ENCODE measurements around the gene GPC6.

DNA sequence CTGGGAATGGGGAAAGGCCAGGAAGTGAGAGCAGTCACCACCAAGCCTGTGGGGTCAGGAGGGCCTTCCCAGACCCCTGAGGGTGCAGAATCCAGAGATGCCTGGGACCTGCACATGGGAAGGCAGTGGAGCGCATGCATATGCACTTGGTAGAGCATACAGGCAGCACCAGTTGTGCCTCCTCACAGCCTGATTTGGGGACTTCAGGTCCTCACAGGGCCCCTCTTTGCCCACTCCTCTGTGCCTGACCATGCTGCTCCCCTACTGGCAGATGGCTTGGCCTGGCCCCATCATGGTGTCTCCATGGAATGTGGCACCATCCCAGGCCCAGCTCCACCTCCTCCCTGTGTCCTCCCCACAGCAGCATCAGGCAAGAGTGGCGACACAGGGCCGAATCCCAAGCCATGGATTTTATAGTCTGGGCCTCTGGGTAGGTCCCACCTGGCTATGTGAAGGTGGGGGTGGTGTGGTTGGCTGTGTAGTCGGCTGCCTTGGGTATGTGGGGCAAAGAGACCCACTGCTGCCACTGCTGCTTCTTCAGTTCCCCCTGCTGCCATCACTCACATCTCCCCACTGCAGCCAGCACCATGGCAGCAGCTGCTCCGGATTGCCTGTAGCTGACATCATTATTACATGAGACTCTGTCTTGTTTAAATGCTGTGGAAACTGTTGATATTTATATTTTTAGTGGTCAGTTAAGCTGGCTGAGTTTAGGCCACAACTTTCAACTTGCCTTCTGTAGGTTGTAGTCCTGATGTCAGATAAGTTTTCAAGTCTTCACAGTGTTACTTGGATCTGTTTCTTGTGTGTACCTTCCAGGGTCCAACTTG, 247.0 kb downstream of the GPC6 start:
- TF ChIP-seq, protein P1, sequence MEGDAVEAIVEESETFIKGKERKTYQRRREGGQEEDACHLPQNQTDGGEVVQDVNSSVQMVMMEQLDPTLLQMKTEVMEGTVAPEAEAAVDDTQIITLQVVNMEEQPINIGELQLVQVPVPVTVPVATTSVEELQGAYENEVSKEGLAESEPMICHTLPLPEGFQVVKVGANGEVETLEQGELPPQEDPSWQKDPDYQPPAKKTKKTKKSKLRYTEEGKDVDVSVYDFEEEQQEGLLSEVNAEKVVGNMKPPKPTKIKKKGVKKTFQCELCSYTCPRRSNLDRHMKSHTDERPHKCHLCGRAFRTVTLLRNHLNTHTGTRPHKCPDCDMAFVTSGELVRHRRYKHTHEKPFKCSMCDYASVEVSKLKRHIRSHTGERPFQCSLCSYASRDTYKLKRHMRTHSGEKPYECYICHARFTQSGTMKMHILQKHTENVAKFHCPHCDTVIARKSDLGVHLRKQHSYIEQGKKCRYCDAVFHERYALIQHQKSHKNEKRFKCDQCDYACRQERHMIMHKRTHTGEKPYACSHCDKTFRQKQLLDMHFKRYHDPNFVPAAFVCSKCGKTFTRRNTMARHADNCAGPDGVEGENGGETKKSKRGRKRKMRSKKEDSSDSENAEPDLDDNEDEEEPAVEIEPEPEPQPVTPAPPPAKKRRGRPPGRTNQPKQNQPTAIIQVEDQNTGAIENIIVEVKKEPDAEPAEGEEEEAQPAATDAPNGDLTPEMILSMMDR (conservative IDR thresholded peaks at IDR 0.05; ENCODE audit: low read length) = no peak
- no peak for TF ChIP-seq EZH2phosphoT487 (IDR thresholded peaks at IDR 0.05; ENCODE audit: borderline replicate concordance)
